Large intestine (tissue), 3 donors: ENCODE data around the gene PPP6R3. TPM values are rescaled to one million over a fixed set of nuclear protein-coding genes. Genes with fewer than 3 reads are reported as not detected.

Source experiments
- DNase-seq, 2 donors: peaks; one replicate each; pipeline versions ENCODE4 v3.0.0 to v3.0.0-alpha.2; 2013
- H3K27ac ChIP-seq: one replicate; pipeline ENCODE4 v1.5.1; 2013; ENCODE audit warnings: low read length
- H3K27me3 ChIP-seq: 2 replicates; pipeline ENCODE4 v1.6.1; 2013; ENCODE audit warnings: low read length; ENCODE audit not compliant: control insufficient read depth, insufficient read depth
- H3K36me3 ChIP-seq: 2 replicates; pipeline ENCODE4 v1.6.1; 2013; ENCODE audit warnings: low read length; ENCODE audit not compliant: control insufficient read depth, insufficient read depth
- H3K4me1 ChIP-seq: one replicate; pipeline ENCODE4 v1.6.1; 2013; ENCODE audit warnings: low read length; ENCODE audit not compliant: control insufficient read depth, insufficient read depth
- H3K4me3 ChIP-seq: one replicate; pipeline ENCODE4 v1.5.1; 2013; ENCODE audit warnings: low read length
- H3K9me3 ChIP-seq: one replicate; pipeline ENCODE4 v1.6.1; 2013; ENCODE audit warnings: mild to moderate bottlenecking, low read depth, low read length, moderate library complexity; ENCODE audit not compliant: control insufficient read depth
- WGBS: methylation state at CpG from one replicate; pipeline ENCODE4 v1.1.5; 2013; ENCODE audit warnings: low lambda C conversion rate; ENCODE audit not compliant: insufficient coverage; 5-methylcytosine and 5-hydroxymethylcytosine counted together
- polyA plus RNA-seq: library from polyadenylated mRNA; unstranded; fragments of 120-200 nt; gene quantifications from one replicate; pipeline ENCODE4 v1.2.1, GENCODE V29; 2013

PPP6R3 gene
- polyA plus RNA-seq, 1 donor = 70.5 TPM

DNA sequence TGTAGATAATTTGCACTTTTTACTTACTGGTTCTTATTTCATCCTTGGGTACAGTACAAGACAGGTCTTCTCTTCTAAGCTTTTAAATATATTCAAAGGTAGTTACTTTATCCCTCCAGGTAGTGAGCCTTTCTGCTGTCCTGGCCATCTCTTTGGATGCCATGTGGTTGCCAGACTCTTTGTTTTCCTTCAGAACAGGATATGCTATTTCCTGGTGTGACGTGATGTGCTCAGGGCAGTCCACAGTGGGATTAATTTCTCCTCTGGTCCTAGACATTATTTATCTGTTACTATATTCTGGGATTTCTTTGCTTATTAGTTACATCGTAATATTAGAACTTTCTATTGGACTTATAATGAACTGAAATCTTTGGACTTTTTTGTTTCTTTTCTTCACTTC, 63.7 kb downstream of the PPP6R3 start:
- H3K4me1 ChIP-seq = peaks cover 60% of the 10 kb centered on the region
- H3K27me3 ChIP-seq = no peaks in the 10 kb centered on the region
- DNase-seq = no peak
- H3K27ac ChIP-seq = peak overlapping the region; percentile 1
- WGBS = 67% methylated on average over 1 of the region's 2 CpGs
- H3K36me3 ChIP-seq = peaks cover 47% of the 10 kb centered on the region
- H3K9me3 ChIP-seq = no peaks in the 10 kb centered on the region
- H3K4me3 ChIP-seq = no peak overlapping the region

GRCh38 chr11:68524681-68525080, 64.1 kb downstream of the PPP6R3 start:
- 90% methylated on average over 1 of the region's 2 CpGs for WGBS
- no peak for DNase-seq
- Histone ChIP-seq H3K9me3 (no peaks in the 10 kb centered on the region), H3K27me3 (no peaks in the 10 kb centered on the region), H3K36me3 (peaks cover 44% of the 10 kb centered on the region), H3K27ac (peak overlapping the region; percentile 10), H3K4me1 (peaks cover 60% of the 10 kb centered on the region), H3K4me3 (no peak overlapping the region)

- peaks cover 60% of the 10 kb centered on the region for H3K4me1 ChIP-seq
- H3K27ac ChIP-seq = peak overlapping the region; percentile 18
- no peak overlapping the region for H3K4me3 ChIP-seq
- no peaks in the 10 kb centered on the region for H3K9me3 ChIP-seq
- peaks cover 38% of the 10 kb centered on the region for H3K36me3 ChIP-seq
- peak in 1 of 2 donors; percentile 57 for DNase-seq
- no peaks in the 10 kb centered on the region for H3K27me3 ChIP-seq
- WGBS = 10% methylated on average over 3 of the region's 3 CpGs
These were observed 64.8 kb downstream of the PPP6R3 start for GRCh38 chr11:68525336-68525735.

DNA sequence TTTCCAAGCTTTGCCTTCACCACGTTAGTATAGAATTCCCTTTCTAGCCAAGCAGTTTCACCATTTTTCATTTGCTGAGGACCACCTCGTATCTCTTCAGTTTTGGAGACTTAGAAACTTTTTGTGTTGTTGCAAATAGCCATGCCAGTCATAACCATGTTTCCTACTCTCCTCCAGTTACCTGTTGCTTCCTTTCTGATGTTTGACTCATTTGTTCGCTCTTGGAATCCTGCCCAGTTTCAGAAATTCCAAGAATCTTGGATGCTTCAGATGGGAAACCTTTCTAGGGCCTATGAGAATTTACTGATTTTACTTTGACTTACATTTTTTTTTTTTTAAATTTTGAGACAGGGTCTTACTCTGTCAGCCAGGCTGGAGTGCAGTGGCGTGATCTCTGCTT, 65.4 kb downstream of the PPP6R3 start:
- Histone ChIP-seq H3K36me3 (peaks cover 32% of the 10 kb centered on the region), H3K27me3 (no peaks in the 10 kb centered on the region), H3K4me3 (no peak overlapping the region), H3K27ac (peak overlapping the region; percentile 18), H3K9me3 (no peaks in the 10 kb centered on the region), H3K4me1 (peaks cover 60% of the 10 kb centered on the region)
- 75% methylated on average over 1 of the region's 4 CpGs for WGBS
- peak in 1 of 2 donors; percentile 29 for DNase-seq

- H3K27ac ChIP-seq = no peak overlapping the region
- H3K4me3 ChIP-seq = no peak overlapping the region
- WGBS = 100% methylated on average over 2 of the region's 4 CpGs
- H3K36me3 ChIP-seq = peaks cover 32% of the 10 kb centered on the region
- H3K27me3 ChIP-seq = no peaks in the 10 kb centered on the region
- no peaks in the 10 kb centered on the region for H3K9me3 ChIP-seq
- H3K4me1 ChIP-seq = peaks cover 58% of the 10 kb centered on the region
- no peak for DNase-seq
These were observed 67.0 kb downstream of the PPP6R3 start for GRCh38 chr11:68527585-68527984.

DNA sequence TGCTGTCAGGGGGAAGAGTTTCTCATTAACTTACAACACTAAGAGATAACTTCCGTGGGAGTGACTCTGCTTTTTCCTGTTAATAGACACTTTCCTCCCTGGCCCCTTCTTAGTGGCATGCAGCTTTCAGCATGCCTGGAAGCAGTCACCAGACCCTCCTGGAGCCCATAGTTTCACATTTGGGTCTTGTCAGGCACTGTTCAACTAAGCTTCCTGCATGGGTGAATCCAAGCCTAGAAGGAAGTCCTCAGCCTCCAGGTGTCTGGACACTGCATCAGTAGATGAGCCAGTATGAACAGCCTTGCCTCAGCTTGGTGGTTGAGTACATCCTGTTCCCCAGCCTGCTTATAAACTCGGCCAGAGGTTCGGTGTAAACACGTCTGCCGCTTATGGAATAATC, 68.1 kb downstream of the PPP6R3 start:
- Histone ChIP-seq H3K36me3 (peaks cover 27% of the 10 kb centered on the region), H3K27me3 (no peaks in the 10 kb centered on the region), H3K9me3 (no peaks in the 10 kb centered on the region), H3K27ac (peak overlapping the region; percentile 49), H3K4me1 (peaks cover 54% of the 10 kb centered on the region), H3K4me3 (no peak overlapping the region)
- DNase-seq = peak; percentile 37 to 69
- WGBS = 100% methylated on average over 1 of the region's 5 CpGs

DNA sequence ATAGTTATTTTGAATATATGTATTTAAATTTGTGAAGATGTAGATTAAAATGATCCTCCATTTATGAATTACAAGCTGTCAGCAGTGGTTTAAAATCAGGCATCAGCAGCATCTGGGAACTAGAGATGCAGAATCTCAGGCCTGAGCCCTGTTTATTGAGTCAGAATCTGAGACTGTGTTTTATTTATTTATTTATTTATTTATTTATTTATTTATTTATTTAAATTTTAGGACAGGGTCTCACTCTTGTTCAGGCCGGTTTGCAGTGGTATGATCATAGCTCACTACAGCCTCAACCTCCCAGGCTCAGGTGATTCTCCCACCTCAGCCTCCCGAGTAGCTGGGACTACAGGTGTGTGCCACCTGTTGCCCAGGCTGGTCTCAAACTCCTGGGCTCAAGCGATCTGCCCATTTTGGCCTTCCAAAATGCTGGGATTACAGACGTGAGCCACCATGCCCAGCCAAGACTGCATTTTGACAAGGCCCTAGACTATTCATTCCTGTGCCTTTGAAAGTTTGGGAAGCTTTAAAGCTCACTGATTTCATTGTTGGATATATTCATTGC, 70.7 kb downstream of the PPP6R3 start:
- peaks cover 37% of the 10 kb centered on the region for H3K4me1 ChIP-seq
- WGBS = no CpG with 5 or more reads among the region's 4 CpGs

DNA sequence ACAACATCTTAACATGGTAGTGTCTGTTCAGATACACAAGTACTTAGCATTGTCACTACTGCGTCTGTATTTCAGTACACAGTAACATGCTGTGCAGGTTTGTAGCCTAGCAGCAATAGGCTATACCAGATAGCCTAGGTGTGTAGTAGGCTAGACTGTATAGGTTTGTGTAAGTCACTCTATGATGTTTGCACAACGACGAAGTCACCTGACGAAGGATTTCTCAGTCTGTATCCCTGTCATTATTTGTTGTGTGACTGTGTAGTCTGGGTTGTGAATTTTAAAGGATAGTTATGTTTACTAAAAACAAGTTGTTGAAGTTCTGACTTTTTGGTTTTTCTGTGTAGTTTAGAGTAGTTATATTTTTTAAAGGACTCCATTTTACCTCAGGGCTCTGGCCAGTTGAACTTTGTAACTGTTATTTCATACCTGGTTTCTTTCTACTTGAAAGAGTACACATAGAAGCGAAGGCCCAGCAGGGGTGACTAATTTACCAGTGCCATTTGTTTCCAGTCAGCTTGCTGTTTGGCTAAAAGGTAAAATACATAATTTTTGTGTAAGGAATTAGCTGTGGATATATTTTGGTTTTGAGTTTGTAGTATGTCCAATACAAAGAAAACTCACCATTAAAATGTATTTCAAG, 72.3 kb downstream of the PPP6R3 start:
- DNase-seq = peak; percentile 67 to 89
- Histone ChIP-seq H3K9me3 (no peaks in the 10 kb centered on the region), H3K4me1 (peaks cover 30% of the 10 kb centered on the region), H3K4me3 (no peak overlapping the region), H3K27ac (peak overlapping the region; percentile 65), H3K27me3 (no peaks in the 10 kb centered on the region), H3K36me3 (peaks cover 17% of the 10 kb centered on the region)
- WGBS = 30% methylated on average over 1 of the region's 5 CpGs

More for the DNA sequence above, 70.7 kb downstream of the PPP6R3 start:
- H3K27ac ChIP-seq = no peak overlapping the region
- no peak for DNase-seq
- H3K27me3 ChIP-seq = no peaks in the 10 kb centered on the region
- peaks cover 29% of the 10 kb centered on the region for H3K36me3 ChIP-seq
- no peaks in the 10 kb centered on the region for H3K9me3 ChIP-seq
- no peak overlapping the region for H3K4me3 ChIP-seq

DNA sequence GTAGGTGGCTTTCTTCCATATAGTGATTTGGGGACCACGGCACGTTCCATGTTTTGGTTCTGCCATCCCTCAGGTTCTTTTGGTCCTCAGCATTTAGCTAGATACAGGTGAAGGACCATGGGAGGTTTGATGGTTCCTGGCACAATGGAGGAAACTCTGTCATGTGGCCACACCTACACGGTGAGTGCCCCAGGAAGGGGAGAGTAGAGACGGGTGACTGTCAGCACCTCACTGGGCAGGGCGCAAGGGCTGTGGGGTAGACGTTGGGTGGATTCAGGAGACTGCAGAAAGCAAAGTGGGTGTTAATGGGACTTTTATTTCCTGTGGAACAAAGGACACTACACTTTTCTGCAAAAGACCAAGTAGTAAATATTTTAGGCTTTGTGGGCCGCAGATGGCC, 73.4 kb downstream of the PPP6R3 start:
- Histone ChIP-seq H3K36me3 (peaks cover 22% of the 10 kb centered on the region), H3K4me1 (peaks cover 20% of the 10 kb centered on the region), H3K4me3 (no peak overlapping the region), H3K27ac (peak overlapping the region; percentile 65), H3K27me3 (no peaks in the 10 kb centered on the region), H3K9me3 (no peaks in the 10 kb centered on the region)
- WGBS = no CpG with 5 or more reads among the region's 7 CpGs
- DNase-seq = no peak

DNA sequence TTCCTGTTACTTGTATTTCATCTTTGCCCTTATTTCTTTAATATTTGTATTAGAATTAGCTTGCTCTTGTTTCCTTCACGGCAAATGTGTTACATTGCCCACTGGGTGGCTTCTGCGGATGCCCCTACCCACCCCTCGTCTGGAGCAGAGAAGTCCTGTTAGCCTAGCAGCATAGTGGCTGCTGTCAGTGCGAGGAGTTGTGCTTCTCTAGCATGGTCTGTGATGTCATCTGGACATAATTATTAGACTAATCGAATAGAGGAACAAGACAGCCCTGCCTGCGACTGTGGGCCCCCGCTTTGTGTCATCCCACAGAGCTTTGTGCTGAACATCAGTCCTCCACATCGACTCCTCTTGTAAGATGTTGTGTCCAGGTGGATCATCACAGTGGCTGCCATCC, 74.5 kb downstream of the PPP6R3 start:
- no CpG with 5 or more reads among the region's 8 CpGs for WGBS
- Histone ChIP-seq H3K4me1 (peaks cover 20% of the 10 kb centered on the region), H3K9me3 (no peaks in the 10 kb centered on the region), H3K4me3 (no peak overlapping the region), H3K36me3 (peaks cover 32% of the 10 kb centered on the region), H3K27ac (no peak overlapping the region), H3K27me3 (no peaks in the 10 kb centered on the region)
- no peak for DNase-seq

DNA sequence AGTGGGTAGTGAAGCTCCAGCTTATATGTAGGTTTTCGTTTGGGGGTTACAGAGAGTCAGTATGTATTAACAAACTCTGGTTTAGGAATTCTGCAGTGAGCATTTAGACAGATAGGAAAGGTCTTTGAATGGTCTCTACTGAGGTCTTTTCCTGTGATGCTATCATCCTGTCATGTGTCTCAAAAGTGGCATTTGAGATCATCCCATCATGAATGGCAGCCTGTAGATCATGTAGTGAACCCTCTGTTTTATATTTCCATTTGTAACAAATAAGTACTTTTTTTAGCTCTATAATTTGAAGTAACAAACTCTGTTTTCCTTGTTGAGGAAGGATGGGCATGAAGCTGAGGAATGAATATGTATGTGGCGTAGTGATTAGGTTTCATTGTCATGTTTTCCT, 76.2 kb downstream of the PPP6R3 start:
- no peak overlapping the region for H3K27ac ChIP-seq

More for the DNA sequence above, 76.2 kb downstream of the PPP6R3 start:
- no CpG with 5 or more reads among the region's 2 CpGs for WGBS
- no peak for DNase-seq
- no peaks in the 10 kb centered on the region for H3K9me3 ChIP-seq
- H3K36me3 ChIP-seq = peaks cover 36% of the 10 kb centered on the region
- no peak overlapping the region for H3K4me3 ChIP-seq
- peaks cover 19% of the 10 kb centered on the region for H3K4me1 ChIP-seq
- H3K27me3 ChIP-seq = no peaks in the 10 kb centered on the region
